ENCODE data around the gene BORCS6.

DNA sequence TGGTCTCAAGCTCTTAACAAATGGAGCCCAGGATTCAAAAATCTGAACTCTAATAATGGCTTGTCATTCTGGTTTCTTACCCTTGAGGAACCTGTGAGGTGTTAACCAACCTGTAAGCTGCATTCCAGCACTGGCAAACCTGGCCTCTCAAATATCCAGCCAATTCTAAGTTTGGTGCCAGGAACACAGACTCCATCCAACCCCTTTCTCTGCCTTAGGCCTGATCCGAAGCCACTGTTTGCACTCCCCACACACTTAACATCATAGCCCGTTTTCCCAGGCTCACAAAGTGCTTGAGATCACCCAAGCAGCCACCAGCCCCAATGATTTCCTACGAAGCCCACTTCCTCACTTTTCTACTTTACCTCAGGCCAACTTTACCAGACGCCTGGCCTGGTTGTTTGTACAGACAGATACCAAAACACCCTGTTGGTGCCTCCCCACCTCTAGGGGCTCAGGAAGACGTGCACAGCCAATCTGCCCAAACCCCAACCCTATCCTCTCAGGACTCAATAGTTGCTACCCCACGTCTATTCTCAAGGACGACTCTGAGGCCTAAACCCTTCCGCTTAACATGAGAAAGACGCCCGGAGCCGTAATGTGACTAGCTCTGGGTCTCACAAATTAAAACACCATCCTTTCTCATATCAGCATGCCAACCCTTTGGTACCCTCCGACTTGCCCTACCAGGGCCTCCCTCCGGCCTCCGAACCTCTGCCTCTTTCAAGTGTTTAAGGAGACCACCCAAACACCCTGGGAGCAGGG is 34.6 kb downstream of the BORCS6 start:
- TF ChIP-seq ZNF79 (CRISPR knock-in tag; IDR thresholded peaks at IDR 0.05; ENCODE audit: low read depth): no peak
- TF ChIP-seq, protein P1, sequence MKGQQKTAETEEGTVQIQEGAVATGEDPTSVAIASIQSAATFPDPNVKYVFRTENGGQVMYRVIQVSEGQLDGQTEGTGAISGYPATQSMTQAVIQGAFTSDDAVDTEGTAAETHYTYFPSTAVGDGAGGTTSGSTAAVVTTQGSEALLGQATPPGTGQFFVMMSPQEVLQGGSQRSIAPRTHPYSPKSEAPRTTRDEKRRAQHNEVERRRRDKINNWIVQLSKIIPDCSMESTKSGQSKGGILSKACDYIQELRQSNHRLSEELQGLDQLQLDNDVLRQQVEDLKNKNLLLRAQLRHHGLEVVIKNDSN (CRISPR knock-in tag; IDR thresholded peaks at IDR 0.05): no peak
- TF ChIP-seq, protein P2, sequence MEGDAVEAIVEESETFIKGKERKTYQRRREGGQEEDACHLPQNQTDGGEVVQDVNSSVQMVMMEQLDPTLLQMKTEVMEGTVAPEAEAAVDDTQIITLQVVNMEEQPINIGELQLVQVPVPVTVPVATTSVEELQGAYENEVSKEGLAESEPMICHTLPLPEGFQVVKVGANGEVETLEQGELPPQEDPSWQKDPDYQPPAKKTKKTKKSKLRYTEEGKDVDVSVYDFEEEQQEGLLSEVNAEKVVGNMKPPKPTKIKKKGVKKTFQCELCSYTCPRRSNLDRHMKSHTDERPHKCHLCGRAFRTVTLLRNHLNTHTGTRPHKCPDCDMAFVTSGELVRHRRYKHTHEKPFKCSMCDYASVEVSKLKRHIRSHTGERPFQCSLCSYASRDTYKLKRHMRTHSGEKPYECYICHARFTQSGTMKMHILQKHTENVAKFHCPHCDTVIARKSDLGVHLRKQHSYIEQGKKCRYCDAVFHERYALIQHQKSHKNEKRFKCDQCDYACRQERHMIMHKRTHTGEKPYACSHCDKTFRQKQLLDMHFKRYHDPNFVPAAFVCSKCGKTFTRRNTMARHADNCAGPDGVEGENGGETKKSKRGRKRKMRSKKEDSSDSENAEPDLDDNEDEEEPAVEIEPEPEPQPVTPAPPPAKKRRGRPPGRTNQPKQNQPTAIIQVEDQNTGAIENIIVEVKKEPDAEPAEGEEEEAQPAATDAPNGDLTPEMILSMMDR (IDR thresholded peaks at IDR 0.05 in 2 of 3, conservative IDR thresholded peaks at IDR 0.05 in 1 of 3; ENCODE audit: insufficient read depth in 2 of 3, low read depth in 1 of 3, low read length in 3 of 3): no peak
